Measurements from ENCODE around the gene PTTG1IP2.

GRCh38 chr7:90455163-90456030 is 14.0 kb upstream of the PTTG1IP2 start:
- no peak for TF ChIP-seq EP300 (IDR thresholded peaks at IDR 0.05; ENCODE audit: borderline replicate concordance)
- peak; percentile 74 for TF ChIP-seq RAD21 (IDR thresholded peaks at IDR 0.05; ENCODE audit: low read depth)
- TF ChIP-seq REST (IDR thresholded peaks at IDR 0.05; ENCODE audit: low read depth), result no peak
- no peak for TF ChIP-seq TAF1 (IDR thresholded peaks at IDR 0.05; ENCODE audit: low read depth)
- no peak for TF ChIP-seq EGR1 (IDR thresholded peaks at IDR 0.05)
- TF ChIP-seq TEAD4 (IDR thresholded peaks at IDR 0.05), result no peak
- TF ChIP-seq CEBPB (IDR thresholded peaks at IDR 0.05), result no peak
- TF ChIP-seq YY1 (IDR thresholded peaks at IDR 0.05; ENCODE audit: low read depth), result no peak
- TF ChIP-seq MAX (IDR thresholded peaks at IDR 0.05), result no peak
- no peak for TF ChIP-seq CREB1 (IDR thresholded peaks at IDR 0.05; ENCODE audit: low read depth)
- no peak for TF ChIP-seq FOXM1 (IDR thresholded peaks at IDR 0.05; ENCODE audit: borderline replicate concordance, low read depth)
- no peak for TF ChIP-seq NFIC (IDR thresholded peaks at IDR 0.05)
- TF ChIP-seq, protein P1, sequence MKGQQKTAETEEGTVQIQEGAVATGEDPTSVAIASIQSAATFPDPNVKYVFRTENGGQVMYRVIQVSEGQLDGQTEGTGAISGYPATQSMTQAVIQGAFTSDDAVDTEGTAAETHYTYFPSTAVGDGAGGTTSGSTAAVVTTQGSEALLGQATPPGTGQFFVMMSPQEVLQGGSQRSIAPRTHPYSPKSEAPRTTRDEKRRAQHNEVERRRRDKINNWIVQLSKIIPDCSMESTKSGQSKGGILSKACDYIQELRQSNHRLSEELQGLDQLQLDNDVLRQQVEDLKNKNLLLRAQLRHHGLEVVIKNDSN (IDR thresholded peaks at IDR 0.05), result no peak
- no peak for TF ChIP-seq TCF12 (IDR thresholded peaks at IDR 0.05; ENCODE audit: low read depth)
